ENCODE data around the gene MYLIP. TPM values are rescaled to one million over a fixed set of nuclear protein-coding genes. Genes with fewer than 3 reads are reported as not detected.

The MYLIP gene
- total RNA-seq, 1 experiment from 2014 or later: 27.0 TPM

DNA sequence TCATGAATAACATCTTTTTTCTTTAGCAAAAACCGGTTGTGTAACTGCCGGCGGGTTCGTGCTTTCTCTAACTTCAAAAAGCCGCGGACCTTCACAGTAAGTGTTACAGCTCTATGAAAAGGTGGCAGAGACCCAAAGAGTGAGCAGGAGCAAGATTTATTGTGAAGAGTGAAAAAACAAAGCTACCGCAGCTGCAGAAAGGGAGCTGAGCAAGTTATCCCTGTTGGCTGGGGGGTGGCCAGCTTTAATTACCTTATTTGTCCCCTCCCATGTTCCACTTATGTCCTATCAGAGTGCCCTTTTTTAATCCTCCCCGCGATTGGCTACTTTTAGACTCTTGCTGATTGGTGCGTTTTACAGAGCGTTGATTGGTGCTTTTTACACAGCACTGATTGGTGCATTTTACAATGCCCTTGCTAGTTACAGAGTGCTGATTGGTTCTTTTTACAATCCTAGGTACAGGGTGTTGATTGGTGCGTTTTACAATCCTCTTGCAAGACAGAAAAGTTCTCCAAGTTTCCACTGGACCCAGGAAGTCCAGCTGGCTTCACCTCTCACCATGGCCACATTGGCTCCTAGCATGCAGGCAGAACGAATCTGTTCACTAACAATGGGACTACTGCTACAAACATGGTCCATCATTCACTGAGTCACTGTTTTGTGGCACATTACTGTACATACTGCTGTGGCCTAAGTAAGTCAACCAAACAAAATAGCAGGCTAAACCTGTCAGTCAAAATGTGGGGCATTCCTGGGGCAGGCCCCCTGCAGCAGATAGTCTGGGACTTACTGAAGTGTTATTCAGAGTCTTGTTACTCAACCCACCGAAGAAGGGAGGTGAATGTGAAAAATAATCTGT is 52.8 kb downstream of the MYLIP start:
- no CpG with 5 or more reads among the region's 14 CpGs for WGBS (ENCODE audit: extremely low coverage, insufficient read length, low lambda C conversion rate)
- H3K4me1 Mint-ChIP-seq: peaks cover 9 to 12% of the 10 kb centered on the region in 2 experiments; a peak in 2 of 4 replicates

More for the DNA sequence above, 52.8 kb downstream of the MYLIP start:
- H2BK5ac ChIP-seq (ENCODE audit: insufficient read length, low read length): no peak overlapping the region
- H3K27ac ChIP-seq (ENCODE audit: insufficient read length, low read depth, low read length): no peak overlapping the region
- H4K5ac ChIP-seq (ENCODE audit: insufficient read length, low read depth, low read length): no peak overlapping the region
- no peak overlapping the region for H2BK15ac ChIP-seq (ENCODE audit: low read depth, low read length)
- TF ChIP-seq, protein P1, sequence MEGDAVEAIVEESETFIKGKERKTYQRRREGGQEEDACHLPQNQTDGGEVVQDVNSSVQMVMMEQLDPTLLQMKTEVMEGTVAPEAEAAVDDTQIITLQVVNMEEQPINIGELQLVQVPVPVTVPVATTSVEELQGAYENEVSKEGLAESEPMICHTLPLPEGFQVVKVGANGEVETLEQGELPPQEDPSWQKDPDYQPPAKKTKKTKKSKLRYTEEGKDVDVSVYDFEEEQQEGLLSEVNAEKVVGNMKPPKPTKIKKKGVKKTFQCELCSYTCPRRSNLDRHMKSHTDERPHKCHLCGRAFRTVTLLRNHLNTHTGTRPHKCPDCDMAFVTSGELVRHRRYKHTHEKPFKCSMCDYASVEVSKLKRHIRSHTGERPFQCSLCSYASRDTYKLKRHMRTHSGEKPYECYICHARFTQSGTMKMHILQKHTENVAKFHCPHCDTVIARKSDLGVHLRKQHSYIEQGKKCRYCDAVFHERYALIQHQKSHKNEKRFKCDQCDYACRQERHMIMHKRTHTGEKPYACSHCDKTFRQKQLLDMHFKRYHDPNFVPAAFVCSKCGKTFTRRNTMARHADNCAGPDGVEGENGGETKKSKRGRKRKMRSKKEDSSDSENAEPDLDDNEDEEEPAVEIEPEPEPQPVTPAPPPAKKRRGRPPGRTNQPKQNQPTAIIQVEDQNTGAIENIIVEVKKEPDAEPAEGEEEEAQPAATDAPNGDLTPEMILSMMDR (conservative IDR thresholded peaks at IDR 0.05): no peak
- no peak overlapping the region for H3K4ac ChIP-seq (ENCODE audit: low read depth, low read length)
- no peaks in the 10 kb centered on the region for H3K79me1 ChIP-seq (ENCODE audit: insufficient read depth, low read depth, low read length, poor library complexity, severe bottlenecking)
- Mint-ChIP-seq H3K9me3 (peaks cover 0 to 1% of the 10 kb centered on the region in 2 experiments; a peak in 2 of 5 replicates), H3K27me3 (ENCODE audit: low read depth) (no peaks in the 10 kb centered on the region; the same call in 1 of the 2 replicates), H3K27ac (peak overlapping the region in 1 of 3 experiments; percentile 35; a peak in 1 of 7 replicates), H3K4me3 (no peak overlapping the region), H3K36me3 (ENCODE audit: insufficient read depth in 1 of 3, low read depth in 3 of 3) (peaks cover 0 to 3% (median 0%) of the 10 kb centered on the region in 3 experiments; a peak in 2 of 7 replicates)
- no peaks in the 10 kb centered on the region for H3K23me2 ChIP-seq (ENCODE audit: insufficient read length, low read depth, low read length, poor library complexity, severe bottlenecking)
- no peak overlapping the region for H3K18ac ChIP-seq (ENCODE audit: insufficient read length, low read depth, low read length)
- no peak overlapping the region for H2BK20ac ChIP-seq (ENCODE audit: low read depth, low read length, poor library complexity, severe bottlenecking)
- no peaks in the 10 kb centered on the region for H3K9me3 ChIP-seq (ENCODE audit: control insufficient read depth, low read depth, low read length)
- H3K4me2 ChIP-seq (ENCODE audit: insufficient read depth, insufficient read length, low read length): no peak overlapping the region
- H4K20me1 ChIP-seq (ENCODE audit: control insufficient read depth, insufficient read depth, insufficient read length): no peaks in the 10 kb centered on the region
- H4K8ac ChIP-seq (replicated peaks; ENCODE audit: insufficient read length, low read depth, low read length): no peak overlapping the region
- no peak for DNase-seq
- no peak overlapping the region for H4K91ac ChIP-seq (ENCODE audit: insufficient read length, low read depth, low read length)
- H3K56ac ChIP-seq (ENCODE audit: insufficient read length, low read depth, low read length): no peak overlapping the region
- H3K9ac ChIP-seq (ENCODE audit: extremely low read depth, insufficient read length, low read length): no peak overlapping the region
- H3K14ac ChIP-seq (ENCODE audit: insufficient read depth, low read length): no peak overlapping the region
- no peak overlapping the region for H2BK120ac ChIP-seq (ENCODE audit: low read depth, low read length, poor library complexity, severe bottlenecking)
- H2AK5ac ChIP-seq (ENCODE audit: insufficient read length, low read length): no peak overlapping the region
- H3K4me1 ChIP-seq (ENCODE audit: insufficient read depth, low read length): no peaks in the 10 kb centered on the region
- H3K79me2 ChIP-seq (ENCODE audit: insufficient read depth, low read length): no peaks in the 10 kb centered on the region
- no peak overlapping the region for H3T11ph ChIP-seq (ENCODE audit: low read length)
- H3K23ac ChIP-seq (ENCODE audit: insufficient read length, low read depth, low read length): no peak overlapping the region
- no peaks in the 10 kb centered on the region for H3K27me3 ChIP-seq (ENCODE audit: insufficient read depth, low read length)
- no peak overlapping the region for H2AFZ ChIP-seq (ENCODE audit: low read length)
- H2BK12ac ChIP-seq (ENCODE audit: insufficient read length, low read depth, low read length): no peak overlapping the region
